Activated T-helper 2 cell treated with anti-CD3 and anti-CD28 coated beads, Interferon-gamma antibody, Interleukin-2, Interleukin-4, amounts not matched to agents 10 μg/mL and 5 μg/mL and 100 μg/mL, durations not matched to agents 14 hours and 24 hours and 36 hours (primary cell): Measurements from ENCODE around the gene TXNDC2. TPM values are rescaled to one million over a fixed set of nuclear protein-coding genes. Genes with fewer than 3 reads are reported as not detected.
"Not testable (repeated sequence)": the region's sequence is repeated elsewhere in the genome, so short reads cannot be mapped to it uniquely, and the experiment has no call there.

Experiments
- DNase-seq: peaks from one replicate; pipeline ENCODE4 v3.0.0; 2021; ENCODE audit warnings: low spot score
- H3K27ac Mint-ChIP-seq: one replicate; pipeline ENCODE4 v1.8.0; 2021; ENCODE audit warnings: mixed read lengths
- H3K27me3 Mint-ChIP-seq: one replicate; pipeline ENCODE4 v1.8.0; 2021; ENCODE audit warnings: low read depth, mixed read lengths
- H3K36me3 Mint-ChIP-seq: one replicate; pipeline ENCODE4 v1.8.0; 2021; ENCODE audit warnings: low read depth, mixed read lengths
- H3K4me1 Mint-ChIP-seq: one replicate; pipeline ENCODE4 v1.8.0; 2021; ENCODE audit warnings: low read depth, mixed read lengths
- H3K4me3 Mint-ChIP-seq: one replicate; pipeline ENCODE4 v1.8.0; 2021; ENCODE audit warnings: low read depth, mild to moderate bottlenecking, moderate library complexity, mixed read lengths
- H3K9me3 Mint-ChIP-seq: one replicate; pipeline ENCODE4 v1.8.0; 2021; ENCODE audit warnings: mixed read lengths
- intact Hi-C: fragments of 100-400 bp; cut with micrococcal nuclease; formaldehyde crosslinking; loops from one replicate; pipeline ENCODE4 v1.15.1; 2023
- total RNA-seq: library from RNA; stranded (reverse); gene quantifications from 2 replicates; pipeline ENCODE4 v1.2.3, GENCODE V29; 2022

The TXNDC2 gene
- total RNA-seq, 1 donor from 2014 or later, result 0.39 TPM

DNA sequence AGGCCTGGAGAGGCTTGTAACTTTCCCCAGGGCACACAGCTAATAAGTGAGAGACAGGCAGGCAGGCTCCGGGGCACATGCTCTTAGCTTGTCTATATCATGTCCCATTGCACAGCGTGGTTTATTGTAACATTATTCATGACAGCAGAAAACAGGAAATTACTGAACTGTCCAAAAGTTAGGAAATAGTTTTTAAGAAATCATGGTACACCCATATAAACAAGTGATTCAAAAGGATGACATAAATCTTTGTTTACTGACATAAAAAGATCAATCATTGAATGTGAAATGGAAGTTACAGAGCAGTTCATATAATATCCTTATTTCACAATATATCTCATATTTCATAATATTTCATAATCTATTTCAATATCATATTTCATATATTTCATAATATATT, 34.3 kb upstream of the TXNDC2 start:
- H3K27ac Mint-ChIP-seq, result no peak overlapping the region
- H3K4me3 Mint-ChIP-seq, result no peak overlapping the region
- no peaks in the 10 kb centered on the region for H3K9me3 Mint-ChIP-seq
- intact Hi-C loops, result loop anchor here (5.0 kb wide), 1 partner anchor 101 kb away; no protein-coding TSS in a partner anchor
- no peaks in the 10 kb centered on the region for H3K36me3 Mint-ChIP-seq
- peaks cover 51% of the 10 kb centered on the region for H3K27me3 Mint-ChIP-seq
- DNase-seq, result no peak
- H3K4me1 Mint-ChIP-seq, result peaks cover 3% of the 10 kb centered on the region

DNA sequence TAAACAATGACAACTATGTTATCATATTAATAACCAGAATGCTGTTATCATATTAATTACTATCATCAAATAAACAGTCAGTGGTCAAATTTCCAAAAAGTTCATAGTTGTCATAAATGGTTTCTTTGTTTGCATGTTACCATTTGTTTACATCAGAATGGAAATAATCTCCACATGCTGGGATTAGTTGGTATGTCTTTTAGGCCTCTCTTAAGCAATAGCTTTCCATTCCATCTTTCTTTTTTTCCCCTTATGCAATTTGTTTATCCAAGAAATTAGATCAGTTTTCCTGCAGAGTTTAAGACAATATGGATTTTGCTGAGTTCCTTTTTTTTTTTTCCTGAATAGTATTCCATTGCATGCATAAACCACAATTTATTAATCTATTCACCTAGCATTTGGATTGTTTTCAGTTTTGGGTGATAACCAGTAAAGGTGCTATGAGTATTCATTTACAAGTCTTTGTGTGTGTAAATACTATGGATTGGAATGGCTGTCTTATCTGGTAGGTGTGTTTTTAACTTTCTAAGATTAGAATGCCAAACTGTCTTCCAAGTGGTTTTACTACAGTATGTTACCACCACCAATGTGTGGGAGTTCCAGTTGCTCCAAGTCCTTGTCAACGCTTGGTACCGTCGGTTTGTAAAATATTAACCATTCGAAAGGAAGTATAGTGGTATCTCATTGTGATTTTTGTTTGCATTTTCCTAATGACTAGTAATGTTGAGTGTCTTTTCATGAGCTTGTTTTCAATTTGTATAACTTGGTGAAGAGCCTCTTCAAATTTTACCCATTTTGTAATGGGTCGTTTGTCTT, 33.3 kb upstream of the TXNDC2 start:
- intact Hi-C loops, result loop anchor here (5.0 kb wide), 1 partner anchor 100 kb away; no protein-coding TSS in a partner anchor
- no peak for DNase-seq
- Mint-ChIP-seq H3K9me3 (no peaks in the 10 kb centered on the region), H3K4me3 (no peak overlapping the region), H3K4me1 (peaks cover 3% of the 10 kb centered on the region), H3K36me3 (no peaks in the 10 kb centered on the region), H3K27me3 (peaks cover 47% of the 10 kb centered on the region), H3K27ac (no peak overlapping the region)

DNA sequence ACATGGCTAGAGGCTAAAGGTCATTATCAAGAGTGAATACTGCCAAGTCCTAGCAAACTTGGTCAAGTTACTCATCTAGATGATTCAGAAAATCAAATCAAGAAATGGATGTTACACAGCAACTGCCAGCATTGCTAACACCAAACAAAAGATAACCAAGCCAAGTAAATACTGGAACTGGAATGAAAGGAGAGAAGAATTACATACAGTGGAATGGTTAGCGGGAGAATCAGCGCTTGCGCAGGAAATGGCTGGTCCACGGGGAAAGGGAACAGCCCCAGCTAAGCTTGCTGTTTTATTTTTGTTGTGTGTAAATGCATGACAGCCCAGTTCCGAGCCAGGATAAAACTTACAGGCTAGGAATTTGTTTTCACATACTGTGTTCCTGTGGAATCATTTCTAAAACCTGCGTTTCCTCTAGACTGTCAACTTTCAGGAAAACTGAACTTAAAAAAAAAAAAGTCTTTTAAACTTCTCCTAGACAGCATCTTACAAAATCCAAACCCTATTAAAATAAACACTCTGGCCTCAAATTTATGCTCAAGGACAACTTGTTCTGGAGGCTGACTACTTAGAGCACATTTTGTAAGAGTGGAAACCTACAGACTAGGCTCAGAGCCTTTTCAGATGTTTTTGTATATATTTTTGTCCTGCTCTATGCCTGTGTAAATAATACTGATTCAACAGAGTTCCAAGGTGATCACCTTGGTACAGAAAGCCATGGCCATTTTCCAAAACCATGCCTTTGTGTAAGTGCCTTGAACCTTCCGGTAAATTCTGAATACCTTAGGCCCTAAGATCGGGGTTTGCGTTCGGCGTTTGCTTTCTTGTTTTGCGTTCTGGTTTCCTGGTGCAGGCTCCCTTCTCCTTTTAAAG, 30.7 kb upstream of the TXNDC2 start:
- Mint-ChIP-seq H3K27me3 (peaks cover 25% of the 10 kb centered on the region), H3K27ac (no peak overlapping the region), H3K9me3 (no peaks in the 10 kb centered on the region), H3K36me3 (no peaks in the 10 kb centered on the region), H3K4me3 (no peak overlapping the region), H3K4me1 (peaks cover 7% of the 10 kb centered on the region)
- intact Hi-C loops, result loop anchor here (5.0 kb wide), 1 partner anchor 97 kb away; no protein-coding TSS in a partner anchor
- DNase-seq, result no peak

DNA sequence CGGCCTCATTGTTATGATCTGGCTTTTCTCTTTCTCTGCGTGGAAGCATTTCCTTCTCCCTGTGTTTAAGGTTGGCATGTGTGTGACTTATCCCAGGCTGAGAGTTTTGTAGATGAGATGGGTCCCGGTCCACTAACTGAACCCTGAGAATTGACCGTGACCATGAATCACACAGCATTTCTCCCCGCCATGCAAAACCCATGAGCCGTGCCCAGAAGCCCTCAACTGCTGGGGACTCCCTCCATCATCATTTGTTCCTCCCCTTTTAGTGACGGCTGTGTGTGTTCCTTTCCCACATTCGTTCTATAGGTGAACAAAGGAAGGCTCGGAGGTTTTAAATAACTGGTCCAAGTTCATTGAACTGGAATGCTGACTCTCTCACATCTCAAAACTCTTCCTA, 30.1 kb upstream of the TXNDC2 start:
- peaks cover 7% of the 10 kb centered on the region for H3K4me1 Mint-ChIP-seq
- intact Hi-C loops, result no loop called here

DNA sequence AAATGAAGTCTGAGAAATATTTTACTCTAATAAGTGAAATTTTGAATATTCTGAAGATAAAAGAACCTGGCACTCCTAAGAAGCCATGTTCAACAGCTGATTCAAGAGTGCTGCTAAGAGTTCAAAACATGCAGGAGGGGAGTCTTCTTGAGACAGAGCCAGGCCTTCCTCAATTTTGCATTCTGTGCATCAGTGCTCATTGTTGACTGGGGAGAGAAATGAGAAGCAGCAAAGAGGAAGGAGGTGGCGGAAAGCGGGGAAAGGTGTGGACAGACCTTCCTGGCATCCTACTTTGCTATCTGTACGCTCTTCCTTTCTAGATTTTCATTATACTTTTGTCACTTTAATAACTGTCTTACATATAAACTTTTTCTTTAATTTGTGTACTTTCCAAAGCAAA, 29.7 kb upstream of the TXNDC2 start:
- no peak for DNase-seq
- no peaks in the 10 kb centered on the region for H3K36me3 Mint-ChIP-seq
- H3K4me3 Mint-ChIP-seq, result no peak overlapping the region
- no peak overlapping the region for H3K27ac Mint-ChIP-seq
- intact Hi-C loops, result no loop called here
- H3K27me3 Mint-ChIP-seq, result peaks cover 21% of the 10 kb centered on the region
- peaks cover 7% of the 10 kb centered on the region for H3K4me1 Mint-ChIP-seq
- no peaks in the 10 kb centered on the region for H3K9me3 Mint-ChIP-seq

More for the DNA sequence above, 30.1 kb upstream of the TXNDC2 start:
- Mint-ChIP-seq H3K27me3 (peaks cover 21% of the 10 kb centered on the region), H3K27ac (no peak overlapping the region), H3K9me3 (no peaks in the 10 kb centered on the region), H3K4me3 (no peak overlapping the region), H3K36me3 (no peaks in the 10 kb centered on the region)
- DNase-seq, result no peak

DNA sequence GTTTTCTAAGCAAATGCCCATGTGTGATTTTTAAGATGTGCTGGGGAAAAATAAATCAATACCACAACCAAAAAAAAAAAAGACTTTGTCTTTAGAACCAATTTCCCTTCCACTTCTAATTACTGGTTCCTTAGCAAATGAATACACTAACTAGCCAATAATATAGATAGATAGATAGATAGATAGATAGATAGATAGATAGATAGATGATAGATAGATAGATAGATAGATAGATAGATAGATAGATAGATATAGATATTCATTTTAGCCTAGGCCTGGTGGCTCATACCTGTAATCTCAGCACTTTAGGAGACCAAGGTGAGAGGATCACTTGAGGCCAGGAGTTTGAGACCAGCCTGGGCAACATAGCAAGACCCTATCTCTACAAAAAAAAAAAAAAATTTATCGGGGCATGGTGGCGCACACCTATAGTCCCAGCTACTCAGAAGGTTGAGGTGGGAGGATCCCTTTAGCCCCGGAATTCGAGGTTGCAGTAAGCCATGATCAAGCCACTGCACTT, 28.2 kb upstream of the TXNDC2 start:
- H3K27me3 Mint-ChIP-seq, result peaks cover 19% of the 10 kb centered on the region
- H3K36me3 Mint-ChIP-seq, intact Hi-C loops, H3K9me3 Mint-ChIP-seq, DNase-seq, H3K4me3 Mint-ChIP-seq, H3K27ac Mint-ChIP-seq: not testable (repeated sequence)
- H3K4me1 Mint-ChIP-seq, result peaks cover 21% of the 10 kb centered on the region

DNA sequence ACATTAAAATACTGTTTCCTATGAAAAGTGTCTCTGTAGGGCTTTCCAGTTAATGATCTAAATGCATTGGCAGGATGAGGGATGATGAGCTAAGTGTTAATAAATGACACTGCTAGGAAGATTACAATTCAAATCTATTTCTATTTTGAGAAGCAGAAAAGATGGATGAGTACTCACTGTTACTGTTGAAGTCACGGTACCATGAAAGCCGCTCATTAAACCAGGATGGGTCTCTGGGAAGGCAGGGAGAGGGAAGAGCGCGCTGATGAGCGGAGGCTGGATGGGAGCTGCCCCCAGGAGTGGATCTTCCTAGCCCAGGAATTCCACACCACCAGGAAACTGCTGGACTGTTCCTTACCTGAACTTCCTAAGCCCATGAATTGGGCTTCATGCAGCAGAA, 27.1 kb upstream of the TXNDC2 start:
- no peak overlapping the region for H3K4me3 Mint-ChIP-seq
- H3K27me3 Mint-ChIP-seq, result peaks cover 19% of the 10 kb centered on the region
- H3K9me3 Mint-ChIP-seq, result peaks cover 4% of the 10 kb centered on the region
- intact Hi-C loops, result no loop called here
- peaks cover 32% of the 10 kb centered on the region for H3K4me1 Mint-ChIP-seq
- H3K27ac Mint-ChIP-seq, result no peak overlapping the region
- H3K36me3 Mint-ChIP-seq, result peaks cover 3% of the 10 kb centered on the region
- no peak for DNase-seq

DNA sequence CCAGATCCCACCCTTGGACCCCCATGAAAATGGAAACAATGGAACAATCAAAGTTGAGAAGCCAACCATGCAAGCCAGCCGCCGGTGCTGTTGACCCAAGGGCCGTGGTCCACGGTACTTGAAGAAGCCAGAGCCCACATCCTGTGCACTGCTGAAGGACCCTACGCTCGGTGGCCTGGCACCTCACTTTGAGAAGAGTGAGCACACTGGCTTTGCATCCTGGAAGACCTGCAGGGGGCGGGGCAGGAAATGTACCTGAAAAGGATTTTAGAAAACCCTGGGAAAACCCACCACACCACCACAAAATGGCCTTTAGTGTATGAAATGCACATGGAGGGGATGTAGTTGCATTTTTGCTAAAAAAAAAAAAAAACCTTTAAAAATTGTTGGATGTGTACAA, 26.5 kb upstream of the TXNDC2 start:
- no peak for DNase-seq
- intact Hi-C loops, result no loop called here
- Mint-ChIP-seq H3K27ac (no peak overlapping the region), H3K4me3 (no peak overlapping the region), H3K4me1 (peaks cover 32% of the 10 kb centered on the region), H3K9me3 (peaks cover 4% of the 10 kb centered on the region), H3K36me3 (peaks cover 3% of the 10 kb centered on the region), H3K27me3 (peaks cover 18% of the 10 kb centered on the region)

DNA sequence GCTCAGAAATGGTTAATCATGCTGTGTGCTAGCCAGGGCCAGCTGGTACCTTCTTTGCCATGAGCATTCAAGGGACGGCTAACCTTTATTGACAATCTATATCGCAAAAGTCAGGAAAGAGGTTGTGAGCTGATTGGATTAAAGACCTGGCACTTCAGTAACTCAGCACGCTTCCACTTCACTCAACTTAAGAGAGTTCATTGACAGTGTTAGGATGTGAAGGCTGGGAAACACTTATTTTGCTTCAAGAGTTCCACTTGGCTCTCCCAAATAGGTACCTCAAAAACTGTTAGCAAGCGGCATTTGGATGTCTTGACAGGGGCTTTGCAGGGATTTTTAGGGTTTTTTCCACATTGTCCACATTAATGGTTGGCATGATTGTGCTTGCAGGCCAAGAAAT, 25.1 kb upstream of the TXNDC2 start:
- Mint-ChIP-seq H3K9me3 (peaks cover 10% of the 10 kb centered on the region), H3K4me3 (no peak overlapping the region)
- intact Hi-C loops, result loop anchor here (5.0 kb wide), 1 partner anchor 37 kb away; no protein-coding TSS in a partner anchor

DNA sequence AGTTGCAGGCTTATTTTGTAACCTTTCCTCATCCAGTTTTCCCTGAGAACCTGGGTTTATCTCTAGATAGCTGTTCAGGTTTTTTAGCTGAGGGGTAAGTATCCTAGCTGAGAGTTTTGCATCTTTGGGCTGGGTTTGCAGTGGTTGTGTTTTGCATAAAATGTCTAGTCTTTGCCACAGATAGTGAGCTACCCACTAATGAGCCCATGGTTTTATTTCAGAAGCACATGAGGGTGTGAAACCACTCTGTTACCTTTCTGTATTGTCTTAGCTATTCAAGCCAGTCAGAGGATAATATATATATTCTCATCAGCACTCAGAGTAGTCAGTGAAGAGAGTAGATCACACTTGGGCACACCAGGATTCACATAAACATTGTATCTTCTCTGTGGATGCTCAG, 24.6 kb upstream of the TXNDC2 start:
- intact Hi-C loops, result loop anchor here (5.0 kb wide), 1 partner anchor 36 kb away; no protein-coding TSS in a partner anchor
- peaks cover 32% of the 10 kb centered on the region for H3K4me1 Mint-ChIP-seq
- peak overlapping the region; percentile 95 for H3K27ac Mint-ChIP-seq
- H3K27me3 Mint-ChIP-seq, result peaks cover 6% of the 10 kb centered on the region
- DNase-seq, result no peak
- H3K4me3 Mint-ChIP-seq, result no peak overlapping the region
- peaks cover 14% of the 10 kb centered on the region for H3K36me3 Mint-ChIP-seq
- H3K9me3 Mint-ChIP-seq, result peaks cover 15% of the 10 kb centered on the region

More for the DNA sequence above, 25.1 kb upstream of the TXNDC2 start:
- no peak for DNase-seq
- peaks cover 10% of the 10 kb centered on the region for H3K27me3 Mint-ChIP-seq
- no peak overlapping the region for H3K27ac Mint-ChIP-seq
- peaks cover 32% of the 10 kb centered on the region for H3K4me1 Mint-ChIP-seq
- peaks cover 9% of the 10 kb centered on the region for H3K36me3 Mint-ChIP-seq

DNA sequence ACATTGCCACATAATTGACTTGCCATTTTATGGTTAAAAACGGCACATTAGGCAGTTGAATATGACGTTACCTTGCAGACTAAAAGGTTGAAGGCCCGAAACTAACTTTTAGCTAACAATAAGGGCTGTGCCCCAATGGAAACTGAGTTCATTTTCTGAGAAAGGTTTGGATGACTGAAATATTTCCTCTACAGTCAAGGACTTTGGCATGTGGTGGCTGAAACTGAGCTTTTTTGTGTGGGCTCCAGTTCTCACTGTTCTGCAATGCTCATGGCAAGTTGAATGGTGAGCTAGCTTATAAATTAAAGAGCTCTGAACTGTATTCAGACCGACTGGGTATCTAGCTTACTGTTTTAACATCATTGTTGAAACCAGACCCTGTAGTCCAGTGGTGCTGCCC, 23.8 kb upstream of the TXNDC2 start:
- H3K27me3 Mint-ChIP-seq, result no peaks in the 10 kb centered on the region
- intact Hi-C loops, result loop anchor here (1.0 to 5.0 kb wide), 3 partner anchors 15 to 53 kb away; no protein-coding TSS in a partner anchor
- H3K4me3 Mint-ChIP-seq, result peak overlapping the region; percentile 33

DNA sequence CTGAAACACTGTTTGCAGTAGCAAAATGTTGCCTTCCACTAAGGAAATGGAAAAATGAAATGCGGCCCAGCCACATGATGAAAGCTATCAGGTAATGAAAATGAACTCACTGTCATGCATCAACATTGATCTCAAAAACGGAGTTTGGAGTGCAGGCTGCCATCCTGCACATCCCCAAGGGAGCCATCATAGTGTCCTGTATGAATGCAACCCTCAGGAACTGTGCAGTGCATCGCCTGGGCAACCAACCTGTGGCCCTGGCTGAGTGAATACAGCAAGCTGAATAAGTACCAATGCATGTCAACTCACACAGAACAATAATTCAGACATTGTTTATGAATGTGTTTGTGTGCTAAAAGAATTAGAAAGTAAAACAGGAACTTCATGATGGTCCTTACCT, 23.1 kb upstream of the TXNDC2 start:
- intact Hi-C loops, result loop anchor here (1.0 to 5.0 kb wide), 3 partner anchors 15 to 53 kb away; no protein-coding TSS in a partner anchor
- Mint-ChIP-seq H3K36me3 (peaks cover 19% of the 10 kb centered on the region), H3K4me3 (no peak overlapping the region), H3K27me3 (no peaks in the 10 kb centered on the region), H3K4me1 (peaks cover 32% of the 10 kb centered on the region), H3K9me3 (peaks cover 25% of the 10 kb centered on the region), H3K27ac (no peak overlapping the region)
- no peak for DNase-seq

More for the DNA sequence above, 23.8 kb upstream of the TXNDC2 start:
- Mint-ChIP-seq H3K9me3 (peaks cover 22% of the 10 kb centered on the region), H3K27ac (peak overlapping the region; percentile 95), H3K36me3 (peaks cover 16% of the 10 kb centered on the region), H3K4me1 (peaks cover 32% of the 10 kb centered on the region)
- DNase-seq, result no peak
